ENCODE data around the gene RPS6KA2.
A peak's percentile ranks its signal among the peaks of the same experiment; 100 is the strongest.

RPS6KA2 gene

GRCh38 chr6:166382500-166382932, 244.5 kb downstream of the RPS6KA2 start:
- TF ChIP-seq, protein P1, sequence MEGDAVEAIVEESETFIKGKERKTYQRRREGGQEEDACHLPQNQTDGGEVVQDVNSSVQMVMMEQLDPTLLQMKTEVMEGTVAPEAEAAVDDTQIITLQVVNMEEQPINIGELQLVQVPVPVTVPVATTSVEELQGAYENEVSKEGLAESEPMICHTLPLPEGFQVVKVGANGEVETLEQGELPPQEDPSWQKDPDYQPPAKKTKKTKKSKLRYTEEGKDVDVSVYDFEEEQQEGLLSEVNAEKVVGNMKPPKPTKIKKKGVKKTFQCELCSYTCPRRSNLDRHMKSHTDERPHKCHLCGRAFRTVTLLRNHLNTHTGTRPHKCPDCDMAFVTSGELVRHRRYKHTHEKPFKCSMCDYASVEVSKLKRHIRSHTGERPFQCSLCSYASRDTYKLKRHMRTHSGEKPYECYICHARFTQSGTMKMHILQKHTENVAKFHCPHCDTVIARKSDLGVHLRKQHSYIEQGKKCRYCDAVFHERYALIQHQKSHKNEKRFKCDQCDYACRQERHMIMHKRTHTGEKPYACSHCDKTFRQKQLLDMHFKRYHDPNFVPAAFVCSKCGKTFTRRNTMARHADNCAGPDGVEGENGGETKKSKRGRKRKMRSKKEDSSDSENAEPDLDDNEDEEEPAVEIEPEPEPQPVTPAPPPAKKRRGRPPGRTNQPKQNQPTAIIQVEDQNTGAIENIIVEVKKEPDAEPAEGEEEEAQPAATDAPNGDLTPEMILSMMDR (IDR thresholded peaks at IDR 0.05): no peak

- TF ChIP-seq, protein P1 (IDR thresholded peaks at IDR 0.05): peak; percentile 92
Observed at GRCh38 chr6:166381733-166382499, 245.1 kb downstream of the RPS6KA2 start.

DNA sequence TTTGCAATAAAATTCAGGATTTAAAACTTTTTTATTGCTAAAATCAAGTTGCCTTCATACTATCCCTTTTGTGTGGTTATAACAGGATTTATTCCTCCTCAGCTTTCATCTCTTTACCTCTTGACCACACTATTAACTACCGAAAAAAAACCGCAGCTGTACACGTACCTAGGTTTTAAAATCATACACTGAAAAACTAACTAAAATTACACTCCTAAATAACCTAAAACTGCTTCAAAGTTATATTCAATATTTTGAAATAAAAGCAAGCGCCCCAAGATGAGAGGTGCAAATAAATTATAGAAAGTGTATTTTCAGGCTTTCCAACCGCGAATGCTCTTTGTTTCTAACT, 245.7 kb downstream of the RPS6KA2 start:
- TF ChIP-seq, protein P1 (IDR thresholded peaks at IDR 0.05): no peak

DNA sequence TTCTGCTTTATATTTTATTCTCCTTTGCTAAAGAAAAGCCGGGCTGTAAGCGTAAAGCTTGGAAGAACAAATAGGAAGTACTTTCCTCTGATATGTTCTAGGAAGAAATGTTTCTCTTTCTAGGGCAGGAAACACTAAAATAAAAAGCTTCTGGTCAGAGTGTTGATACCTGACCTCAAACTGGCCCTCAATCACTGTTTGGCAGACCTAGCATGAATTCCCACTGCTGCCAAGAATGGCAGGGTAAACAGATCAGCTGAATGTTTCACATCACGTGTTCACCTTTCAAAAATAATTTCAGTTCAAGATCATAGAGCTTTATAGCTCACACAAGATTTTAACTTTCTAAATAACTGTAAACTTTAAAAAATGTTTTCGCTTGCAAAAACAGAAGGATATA, 247.3 kb downstream of the RPS6KA2 start:
- TF ChIP-seq, protein P1 (IDR thresholded peaks at IDR 0.05): no peak

GRCh38 chr6:166379103-166379586, 247.9 kb downstream of the RPS6KA2 start:
- TF ChIP-seq, protein P1 (IDR thresholded peaks at IDR 0.05): no peak

DNA sequence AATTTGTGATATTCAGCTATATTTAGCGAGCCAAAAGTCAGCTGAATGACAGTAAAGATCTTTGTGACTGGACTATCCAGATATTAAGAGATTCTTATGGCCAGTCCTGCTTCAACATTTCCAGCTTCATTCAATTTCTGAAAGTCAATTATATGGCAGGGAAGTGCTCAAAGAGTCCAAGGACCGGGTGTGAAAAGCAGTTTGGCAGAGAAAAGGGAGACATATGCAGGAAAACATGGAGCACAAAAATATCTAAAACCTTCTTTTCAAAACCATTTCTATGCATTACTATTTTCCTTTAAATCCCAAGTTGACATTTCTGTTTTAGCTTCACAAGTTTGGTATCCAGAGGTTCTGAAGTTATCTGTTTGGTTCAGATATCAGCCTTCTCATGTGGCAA, 249.3 kb downstream of the RPS6KA2 start:
- TF ChIP-seq, protein P1 (IDR thresholded peaks at IDR 0.05): no peak

GRCh38 chr6:166375013-166375412, 252.0 kb downstream of the RPS6KA2 start:
- TF ChIP-seq, protein P1 (IDR thresholded peaks at IDR 0.05): no peak

All from LNCAP (cell line).